K562 (cell line): ENCODE results near the gene NAPB. TPM values are rescaled to one million over a fixed set of nuclear protein-coding genes. Genes with fewer than 3 reads are reported as not detected.
A peak's percentile ranks its signal among the peaks of the same experiment; 100 is the strongest.

Experiments used
- BDP1 ChIP-seq: IDR thresholded peaks from 3 replicates; pipeline ENCODE4 v1.6.1; 2011; ENCODE audit not compliant: insufficient read length, insufficient read depth
- C11orf30 ChIP-seq: fragments of 450-650 bp; IDR thresholded peaks from 2 replicates; pipeline ENCODE4 v1.6.1; 2016; ENCODE audit warnings: low read depth, mild to moderate bottlenecking
- CREB1 ChIP-seq, 2 experiments: sonication (generic) in 1 of 2; formaldehyde crosslinking in 1 of 2; IDR thresholded peaks; 2 replicates each; pipeline versions ENCODE4 v1.6.1 to v1.8.0; 2012 to 2022; ENCODE audit warnings: inconsistent platforms in 1 of 2, mild to moderate bottlenecking in 1 of 2, missing genetic modification reagents in 1 of 2, moderate library complexity in 1 of 2
- GABPB1 ChIP-seq: sonication (generic); formaldehyde crosslinking; IDR thresholded peaks from 2 replicates; pipeline ENCODE4 v1.8.0; 2022; ENCODE audit warnings: mild to moderate bottlenecking, missing genetic modification reagents
- GTF2F1 ChIP-seq: IDR thresholded peaks from 2 replicates; pipeline ENCODE4 v1.6.1; 2011; ENCODE audit warnings: low read depth, low read length, improper control_type of control experiment
- HDAC2 ChIP-seq: fragments of 450-650 bp; IDR thresholded peaks from 2 replicates; pipeline ENCODE4 v1.6.1; 2016; ENCODE audit warnings: mild to moderate bottlenecking
- IRF2 ChIP-seq: sonication (generic); formaldehyde crosslinking; IDR thresholded peaks from 2 replicates; pipeline ENCODE4 v1.8.1; 2022; ENCODE audit warnings: mild to moderate bottlenecking, missing genetic modification reagents
- MBD2 ChIP-seq: sonication (generic); IDR thresholded peaks from 2 replicates; pipeline ENCODE4 v1.6.1; 2016; ENCODE audit warnings: low read depth, borderline replicate concordance
- NUFIP1 ChIP-seq: fragments of 450-650 bp; IDR thresholded peaks from 2 replicates; pipeline ENCODE4 v1.6.1; 2018; ENCODE audit not compliant: partially characterized antibody
- PHB ChIP-seq: fragments of 250-450 bp; sonication (Bioruptor Pico); IDR thresholded peaks from 2 replicates; pipeline ENCODE4 v1.5.0; 2021
- RBM15 ChIP-seq: fragments of 200-400 bp; formaldehyde crosslinking; IDR thresholded peaks from 2 replicates; pipeline ENCODE4 v1.6.1; 2018; ENCODE audit warnings: mild to moderate bottlenecking, low read length, moderate library complexity; ENCODE audit not compliant: insufficient read depth
- RNF2 ChIP-seq: sonication (generic); IDR thresholded peaks from 2 replicates; pipeline ENCODE4 v1.6.1; 2016
- SAFB2 ChIP-seq: fragments of 200-400 bp; formaldehyde crosslinking; IDR thresholded peaks from 2 replicates; pipeline ENCODE4 v1.6.1; 2018; ENCODE audit warnings: borderline replicate concordance, low read length, low read depth, moderate library complexity; ENCODE audit not compliant: severe bottlenecking
- SREBF2 ChIP-seq: sonication (generic); formaldehyde crosslinking; IDR thresholded peaks from 2 replicates; pipeline ENCODE4 v1.4.0; 2020; ENCODE audit warnings: mild to moderate bottlenecking, missing genetic modification reagents
- SRSF3 ChIP-seq: fragments of 200-400 bp; formaldehyde crosslinking; IDR thresholded peaks from 2 replicates; pipeline ENCODE4 v1.6.1; 2016; ENCODE audit warnings: mild to moderate bottlenecking, low read length, moderate library complexity; ENCODE audit not compliant: insufficient read depth
- TCF7L2 ChIP-seq: fragments of 150-350 bp; IDR thresholded peaks from 2 replicates; pipeline ENCODE4 v1.6.1; 2016; ENCODE audit warnings: low read depth, mild to moderate bottlenecking, low read length, moderate library complexity
- ZNF239 ChIP-seq: fragments of 250-450 bp; sonication (Bioruptor Pico); IDR thresholded peaks from 2 replicates; pipeline ENCODE4 v1.4.0; 2020; ENCODE audit warnings: mild to moderate bottlenecking
- ZNF253 ChIP-seq: fragments of 250-450 bp; sonication (Bioruptor Pico); conservative IDR thresholded peaks from 2 replicates; pipeline ENCODE4 v1.6.1; 2021; ENCODE audit warnings: mild to moderate bottlenecking
- ZNF507 ChIP-seq: conservative IDR thresholded peaks from 2 replicates; pipeline ENCODE4 v1.6.1; 2017; ENCODE audit warnings: missing genetic modification characterization, missing compliant biosample characterization
- ZNF699 ChIP-seq: fragments of 250-450 bp; sonication (Bioruptor Pico); IDR thresholded peaks from 2 replicates; pipeline ENCODE4 v1.8.0; 2021; ENCODE audit warnings: mild to moderate bottlenecking, moderate library complexity; ENCODE audit not compliant: insufficient replicate concordance
- ZNF780A ChIP-seq: fragments of 250-450 bp; sonication (Bioruptor Pico); IDR thresholded peaks from 2 replicates; pipeline ENCODE4 v1.5.0; 2021; ENCODE audit warnings: mild to moderate bottlenecking
- polyA plus RNA-seq, 8 experiments: library from polyadenylated mRNA; depleted of rRNA in 4 of 8; stranded (reverse) in 5 of 8; unstranded in 3 of 8; fragments of >200 nt; fragmentation: Nextera tagmentation in 2 of 8; fragmentation: Illumina TruSeq in 1 of 8; extraction: Ambion mirVana in 2 of 8; extraction: Trizol in 1 of 8; gene quantifications; 2 replicates each; pipeline versions ENCODE4 v1.2.1 to v1.2.3, GENCODE V29; 2011 to 2014; ENCODE audit warnings: inconsistent platforms in 1 of 8, missing spikeins in 1 of 8
- total RNA-seq, 7 experiments: library from RNA; depleted of rRNA in 6 of 7; stranded (reverse); fragments of >200 nt in 6 of 7; fragmentation: Illumina TruSeq in 2 of 7; extraction: Trizol in 2 of 7; gene quantifications; 2 replicates each; pipeline versions ENCODE4 v1.2.1 to v1.2.3, GENCODE V29; 2011 to 2021; ENCODE audit warnings: low replicate concordance in 1 of 7
- TF ChIP-seq, protein P1 (sequence below): fragments of 250-450 bp; sonication (Bioruptor Pico); IDR thresholded peaks from 2 replicates; pipeline ENCODE4 v1.5.0; 2022; ENCODE audit warnings: mild to moderate bottlenecking
- TF ChIP-seq, protein P2 (sequence below): sonication (generic); formaldehyde crosslinking; IDR thresholded peaks from 2 replicates; pipeline ENCODE4 v1.8.0; 2022; ENCODE audit warnings: mild to moderate bottlenecking, missing genetic modification reagents

Gene NAPB
- total and polyA plus RNA-seq, 9 of the 15 experiments (the other 6 are each of a cell fraction or from before 2014, with no cell fraction given) = 1.4 to 7.7 (median 5.2) TPM

DNA sequence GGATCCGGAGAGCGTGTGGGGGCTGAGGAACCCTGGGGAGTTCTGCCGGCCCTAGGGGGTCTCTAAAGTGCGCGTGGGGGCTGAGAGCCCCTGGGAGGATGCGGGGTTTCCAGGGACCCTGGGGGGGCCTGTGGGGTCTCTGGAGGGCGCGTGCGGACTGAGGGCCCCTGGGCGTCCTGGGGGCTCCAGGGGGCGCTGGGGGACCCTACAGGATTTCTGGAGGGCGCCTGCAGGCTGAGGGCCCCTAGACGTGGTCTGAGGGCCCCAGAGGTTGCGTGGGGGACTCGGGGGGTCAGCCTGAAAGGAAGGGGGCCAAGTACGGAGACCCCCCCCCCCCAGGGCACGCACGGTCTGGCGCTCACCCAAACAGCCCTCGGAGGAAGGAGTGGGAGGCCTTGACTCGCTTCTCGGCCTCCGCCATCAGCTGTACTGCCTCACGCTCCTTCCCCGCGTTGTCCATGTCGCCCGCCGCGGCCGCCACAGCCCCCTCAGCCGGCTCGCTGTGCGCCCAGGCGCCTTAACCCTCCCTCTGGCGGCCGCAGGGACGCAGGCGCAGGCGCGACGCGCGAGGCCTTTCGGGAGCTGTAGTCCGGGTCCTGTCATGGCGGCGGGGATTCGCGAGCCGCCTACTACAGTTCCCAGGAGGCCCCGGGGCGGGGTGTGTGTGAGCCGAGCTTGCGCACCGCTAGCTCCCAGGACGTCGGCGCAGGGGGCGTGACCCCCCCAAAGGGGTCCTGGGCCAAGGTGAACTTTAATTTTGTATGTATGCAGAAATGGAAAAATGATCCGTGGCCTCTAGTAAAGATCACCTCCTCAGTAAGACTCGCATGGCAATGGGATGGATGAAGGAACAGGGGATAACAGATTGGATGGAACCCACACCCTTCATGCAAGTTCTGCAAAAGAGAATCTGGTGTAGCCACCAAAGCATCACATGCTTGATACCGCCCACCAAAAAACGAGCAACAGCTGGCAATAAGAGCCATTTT, at the start of gene NAPB (continued):
- no peak for TF ChIP-seq SAFB2
- TF ChIP-seq ZNF699 (CRISPR knock-in tag) = no peak
- no peak for TF ChIP-seq IRF2
- no peak for TF ChIP-seq TCF7L2
- TF ChIP-seq PHB (CRISPR knock-in tag) = no peak
- no peak for TF ChIP-seq RNF2
- TF ChIP-seq, protein P1, sequence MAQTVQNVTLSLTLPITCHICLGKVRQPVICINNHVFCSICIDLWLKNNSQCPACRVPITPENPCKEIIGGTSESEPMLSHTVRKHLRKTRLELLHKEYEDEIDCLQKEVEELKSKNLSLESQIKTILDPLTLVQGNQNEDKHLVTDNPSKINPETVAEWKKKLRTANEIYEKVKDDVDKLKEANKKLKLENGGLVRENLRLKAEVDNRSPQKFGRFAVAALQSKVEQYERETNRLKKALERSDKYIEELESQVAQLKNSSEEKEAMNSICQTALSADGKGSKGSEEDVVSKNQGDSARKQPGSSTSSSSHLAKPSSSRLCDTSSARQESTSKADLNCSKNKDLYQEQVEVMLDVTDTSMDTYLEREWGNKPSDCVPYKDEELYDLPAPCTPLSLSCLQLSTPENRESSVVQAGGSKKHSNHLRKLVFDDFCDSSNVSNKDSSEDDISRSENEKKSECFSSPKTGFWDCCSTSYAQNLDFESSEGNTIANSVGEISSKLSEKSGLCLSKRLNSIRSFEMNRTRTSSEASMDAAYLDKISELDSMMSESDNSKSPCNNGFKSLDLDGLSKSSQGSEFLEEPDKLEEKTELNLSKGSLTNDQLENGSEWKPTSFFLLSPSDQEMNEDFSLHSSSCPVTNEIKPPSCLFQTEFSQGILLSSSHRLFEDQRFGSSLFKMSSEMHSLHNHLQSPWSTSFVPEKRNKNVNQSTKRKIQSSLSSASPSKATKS (CRISPR knock-in tag) = no peak
- TF ChIP-seq, protein P2, sequence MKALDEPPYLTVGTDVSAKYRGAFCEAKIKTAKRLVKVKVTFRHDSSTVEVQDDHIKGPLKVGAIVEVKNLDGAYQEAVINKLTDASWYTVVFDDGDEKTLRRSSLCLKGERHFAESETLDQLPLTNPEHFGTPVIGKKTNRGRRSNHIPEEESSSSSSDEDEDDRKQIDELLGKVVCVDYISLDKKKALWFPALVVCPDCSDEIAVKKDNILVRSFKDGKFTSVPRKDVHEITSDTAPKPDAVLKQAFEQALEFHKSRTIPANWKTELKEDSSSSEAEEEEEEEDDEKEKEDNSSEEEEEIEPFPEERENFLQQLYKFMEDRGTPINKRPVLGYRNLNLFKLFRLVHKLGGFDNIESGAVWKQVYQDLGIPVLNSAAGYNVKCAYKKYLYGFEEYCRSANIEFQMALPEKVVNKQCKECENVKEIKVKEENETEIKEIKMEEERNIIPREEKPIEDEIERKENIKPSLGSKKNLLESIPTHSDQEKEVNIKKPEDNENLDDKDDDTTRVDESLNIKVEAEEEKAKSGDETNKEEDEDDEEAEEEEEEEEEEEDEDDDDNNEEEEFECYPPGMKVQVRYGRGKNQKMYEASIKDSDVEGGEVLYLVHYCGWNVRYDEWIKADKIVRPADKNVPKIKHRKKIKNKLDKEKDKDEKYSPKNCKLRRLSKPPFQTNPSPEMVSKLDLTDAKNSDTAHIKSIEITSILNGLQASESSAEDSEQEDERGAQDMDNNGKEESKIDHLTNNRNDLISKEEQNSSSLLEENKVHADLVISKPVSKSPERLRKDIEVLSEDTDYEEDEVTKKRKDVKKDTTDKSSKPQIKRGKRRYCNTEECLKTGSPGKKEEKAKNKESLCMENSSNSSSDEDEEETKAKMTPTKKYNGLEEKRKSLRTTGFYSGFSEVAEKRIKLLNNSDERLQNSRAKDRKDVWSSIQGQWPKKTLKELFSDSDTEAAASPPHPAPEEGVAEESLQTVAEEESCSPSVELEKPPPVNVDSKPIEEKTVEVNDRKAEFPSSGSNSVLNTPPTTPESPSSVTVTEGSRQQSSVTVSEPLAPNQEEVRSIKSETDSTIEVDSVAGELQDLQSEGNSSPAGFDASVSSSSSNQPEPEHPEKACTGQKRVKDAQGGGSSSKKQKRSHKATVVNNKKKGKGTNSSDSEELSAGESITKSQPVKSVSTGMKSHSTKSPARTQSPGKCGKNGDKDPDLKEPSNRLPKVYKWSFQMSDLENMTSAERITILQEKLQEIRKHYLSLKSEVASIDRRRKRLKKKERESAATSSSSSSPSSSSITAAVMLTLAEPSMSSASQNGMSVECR (CRISPR knock-in tag) = no peak
- no peak for TF ChIP-seq NUFIP1
- no peak for TF ChIP-seq SRSF3
- no peak for TF ChIP-seq BDP1
- no peak for TF ChIP-seq ZNF253 (CRISPR knock-in tag)
- no peak for TF ChIP-seq ZNF239 (CRISPR knock-in tag)
- TF ChIP-seq RBM15 = no peak
- TF ChIP-seq MBD2 = 0 out of 2 replicates have a peak, but pooled peaks have one; percentile 38
- TF ChIP-seq GABPB1 (CRISPR knock-in tag) = peak; percentile 54; the same call in 1 of the 2 replicates
- TF ChIP-seq ZNF780A = no peak
- no peak for TF ChIP-seq SREBF2 (CRISPR knock-in tag)
- TF ChIP-seq ZNF507 = no peak
- TF ChIP-seq HDAC2 = no peak
- no peak for TF ChIP-seq C11orf30
- TF ChIP-seq GTF2F1 = no peak
- TF ChIP-seq CREB1 (IDR thresholded peaks at IDR 0.05) = peak; percentile 68; the same call in 1 of the 2 replicates
- TF ChIP-seq CREB1 (CRISPR knock-in tag; IDR thresholded peaks at IDR 0.05) = peak; percentile 71; the same call in 1 of the 2 replicates
